Sigmoid colon (tissue), 4 donors: ENCODE measurements around the gene POLR2F.

ENCODE experiments used
- CTCF ChIP-seq, 4 experiments: fragments of 450-650 bp in 3 of 4; fragments of 200-600 bp in 1 of 4; IDR thresholded peaks; one replicate each; pipeline ENCODE4 v1.5.1; 2016 to 2019; ENCODE audit warnings: antibody characterized with exemption in 4 of 4, mild to moderate bottlenecking in 3 of 4, moderate library complexity in 2 of 4
- EP300 ChIP-seq, 4 donors: sonication (generic); formaldehyde crosslinking; IDR thresholded peaks; one replicate each; pipeline ENCODE4 v1.6.1; 2017; ENCODE audit warnings: antibody characterized with exemption in 4 of 4
- POLR2A ChIP-seq, 2 donors: fragments of 450-650 bp; IDR thresholded peaks; one replicate each; pipeline ENCODE4 v1.6.1; 2016; ENCODE audit warnings: antibody characterized with exemption in 2 of 2, mild to moderate bottlenecking in 2 of 2, moderate library complexity in 2 of 2
- POLR2AphosphoS5 ChIP-seq, 4 donors: sonication (generic); formaldehyde crosslinking; IDR thresholded peaks; one replicate each; pipeline ENCODE4 v1.6.1; 2017; ENCODE audit warnings: antibody characterized with exemption in 4 of 4

DNA sequence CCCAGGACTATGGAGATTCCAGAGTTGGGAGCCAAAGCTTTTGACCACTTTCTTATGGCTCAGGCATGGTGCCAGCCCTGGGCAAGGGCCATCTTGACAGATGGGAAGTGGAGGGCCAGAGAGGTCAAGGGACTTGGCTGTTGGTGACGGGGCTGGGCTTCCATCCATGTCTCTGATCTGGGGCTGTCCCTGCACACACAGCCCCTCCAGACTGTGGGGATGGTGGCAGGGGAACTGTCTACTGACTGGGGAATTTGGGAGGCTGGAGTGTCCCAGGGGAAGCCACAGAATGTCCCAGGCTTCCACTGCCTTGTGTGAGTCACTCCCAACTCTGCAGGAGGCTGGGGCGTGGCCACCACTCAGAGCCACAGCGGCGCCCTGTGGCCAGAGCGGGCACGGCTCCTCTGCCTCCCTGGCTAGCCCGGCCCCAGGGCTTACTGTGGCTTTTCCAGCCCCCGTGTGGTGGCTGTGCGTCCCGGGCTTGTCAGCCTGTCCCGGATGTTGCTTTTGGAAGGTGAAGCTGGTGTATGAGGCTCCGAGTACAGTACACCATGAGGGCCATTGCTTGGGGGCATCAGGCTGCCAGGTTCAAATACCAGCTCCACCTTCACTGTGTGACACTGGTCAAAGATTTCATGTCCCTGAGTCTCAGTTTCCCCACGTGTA, 19.7 kb upstream of the POLR2F start:
- TF ChIP-seq CTCF (IDR thresholded peaks at IDR 0.05) (peak; percentile 94 to 98 (median 96)), POLR2A (IDR thresholded peaks at IDR 0.05) (no peak), EP300 (IDR thresholded peaks at IDR 0.05) (no peak), POLR2AphosphoS5 (IDR thresholded peaks at IDR 0.05) (peak in 3 of 4 donors; percentile 38 to 58 (median 50))
